HG03108 (cell line): ENCODE data around the gene CPA5.

ENCODE experiments used
- ATAC-seq: cut with Tn5 transposase; IDR thresholded peaks from one replicate; pipeline ENCODE4 v1.9.1; 2021; ENCODE audit warnings: moderate library complexity; ENCODE audit not compliant: unreplicated experiment

The CPA5 gene

GRCh38 chr7:130394421-130395195 lies 50.0 kb downstream of the CPA5 start:
- ATAC-seq = no peak

GRCh38 chr7:130395421-130395820 lies 50.8 kb downstream of the CPA5 start:
- no peak for ATAC-seq

DNA sequence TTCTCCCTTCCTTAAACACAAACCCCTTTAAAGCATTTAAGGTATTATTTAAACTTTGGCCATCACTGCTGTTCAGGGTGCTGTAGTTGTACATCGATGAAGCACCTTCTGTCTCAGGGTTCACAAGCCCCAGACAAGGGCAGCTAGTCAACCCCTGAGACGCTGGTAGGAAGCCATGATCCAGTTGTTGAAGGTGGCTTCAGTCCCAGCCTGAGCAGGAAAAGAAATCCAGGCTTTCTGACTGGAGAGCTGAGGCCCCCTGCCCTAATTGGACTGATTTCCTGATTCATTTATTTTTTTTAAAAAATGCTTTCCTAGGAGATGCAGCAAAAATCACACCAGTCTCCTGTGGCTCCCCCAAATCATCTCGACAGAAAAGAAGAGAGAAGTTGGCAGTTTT lies 51.5 kb downstream of the CPA5 start:
- ATAC-seq = no peak

DNA sequence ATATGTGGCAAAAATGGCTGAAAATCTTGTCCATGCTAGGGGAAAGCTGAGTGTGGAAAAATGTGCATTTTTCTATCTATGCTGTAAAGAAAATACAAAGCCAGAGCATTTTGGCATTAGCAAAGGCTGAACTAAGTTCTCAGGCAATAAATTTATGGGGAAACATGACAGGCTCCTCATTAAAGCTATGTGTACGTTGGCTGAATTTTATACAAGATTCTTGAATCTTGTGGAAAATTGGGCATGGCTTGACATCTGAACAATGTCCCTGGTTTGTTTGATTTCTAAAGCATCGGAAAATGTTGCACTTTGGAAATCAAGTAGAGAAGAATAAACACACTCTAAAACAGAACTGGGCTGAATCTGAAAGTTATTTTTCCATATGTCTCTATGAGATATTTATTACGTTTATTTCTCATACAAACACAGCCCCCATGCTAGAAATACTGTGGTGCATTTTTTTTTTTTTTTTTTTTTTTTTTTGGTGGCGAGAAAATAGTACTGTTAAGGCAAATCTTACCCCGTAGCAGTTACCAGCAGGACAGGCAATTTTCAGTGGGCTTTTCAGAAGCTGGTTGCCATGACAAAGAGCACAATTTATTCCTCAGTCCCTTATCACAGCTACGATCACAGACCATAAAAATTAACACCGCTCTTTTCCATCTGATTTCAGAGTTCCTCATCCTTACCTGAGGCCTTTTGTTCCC lies 52.6 kb downstream of the CPA5 start:
- ATAC-seq = no peak

DNA sequence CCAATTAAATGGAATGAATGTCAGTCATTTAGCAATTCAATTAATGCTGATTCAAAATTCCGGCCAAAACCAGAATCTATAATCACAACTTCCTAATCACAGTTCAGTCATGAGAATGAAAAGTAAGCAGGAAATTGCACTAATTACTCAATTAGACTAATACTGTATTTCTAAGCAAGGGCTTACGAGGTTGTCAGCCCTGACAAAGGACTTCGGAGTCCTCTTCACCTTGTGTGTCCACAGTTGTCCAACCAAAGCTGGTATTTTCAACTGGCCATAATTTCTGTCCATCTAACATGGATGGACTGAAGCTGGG lies 53.1 kb downstream of the CPA5 start:
- ATAC-seq = no peak

GRCh38 chr7:130398526-130399090 lies 54.0 kb downstream of the CPA5 start:
- no peak for ATAC-seq

GRCh38 chr7:130400120-130400572 lies 55.5 kb downstream of the CPA5 start:
- ATAC-seq = no peak

- no peak for ATAC-seq
Observed at GRCh38 chr7:130401101-130401500, 56.5 kb downstream of the CPA5 start.

GRCh38 chr7:130401578-130401977 lies 57.0 kb downstream of the CPA5 start:
- no peak for ATAC-seq

DNA sequence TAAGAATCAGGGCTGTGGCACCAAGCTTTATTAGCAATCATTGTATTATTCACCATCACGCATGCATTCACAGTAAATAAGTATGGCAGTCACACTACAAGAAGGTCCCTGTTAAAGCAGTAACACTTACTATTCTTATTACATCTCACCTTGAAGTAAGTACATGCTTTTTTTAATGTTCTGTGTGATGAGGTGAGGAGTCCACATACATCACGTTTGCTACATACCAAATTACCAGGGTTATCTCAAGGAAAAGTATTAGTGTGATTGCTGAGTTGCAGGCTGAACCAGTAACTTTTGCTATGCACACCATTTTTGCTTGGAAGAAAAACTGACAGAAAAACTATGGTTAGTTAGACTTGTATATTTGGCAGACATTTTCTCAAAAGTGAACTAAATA lies 60.4 kb downstream of the CPA5 start:
- no peak for ATAC-seq

DNA sequence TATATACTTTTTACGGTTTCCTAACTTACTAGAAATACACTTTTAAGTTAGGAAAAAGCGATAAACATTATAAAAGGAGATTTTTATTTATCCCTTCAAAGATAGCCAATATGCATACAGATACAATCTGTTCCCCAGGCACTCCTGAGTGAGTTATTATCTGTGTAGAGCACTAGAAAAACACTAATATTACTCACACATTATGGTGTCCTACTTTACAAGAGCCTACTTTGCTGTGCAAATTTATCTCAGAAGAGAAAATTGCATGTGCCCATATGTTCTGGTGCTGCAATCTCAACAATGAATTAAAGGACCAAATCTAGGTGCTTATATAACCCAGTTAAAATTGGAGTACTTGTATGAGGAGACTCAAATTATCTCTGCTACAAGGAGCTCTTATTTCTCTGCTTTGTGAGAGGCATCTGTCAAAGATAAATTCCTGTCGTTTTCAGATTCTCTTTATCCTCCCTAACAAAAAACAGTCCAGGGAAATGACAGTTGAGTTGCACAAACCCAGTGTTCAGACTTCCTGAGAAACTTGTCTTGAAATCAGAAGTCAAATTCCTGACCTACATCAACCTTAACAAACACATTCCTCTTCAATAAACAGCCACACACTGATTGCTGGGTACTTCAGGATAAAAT lies 64.6 kb downstream of the CPA5 start:
- no peak for ATAC-seq

DNA sequence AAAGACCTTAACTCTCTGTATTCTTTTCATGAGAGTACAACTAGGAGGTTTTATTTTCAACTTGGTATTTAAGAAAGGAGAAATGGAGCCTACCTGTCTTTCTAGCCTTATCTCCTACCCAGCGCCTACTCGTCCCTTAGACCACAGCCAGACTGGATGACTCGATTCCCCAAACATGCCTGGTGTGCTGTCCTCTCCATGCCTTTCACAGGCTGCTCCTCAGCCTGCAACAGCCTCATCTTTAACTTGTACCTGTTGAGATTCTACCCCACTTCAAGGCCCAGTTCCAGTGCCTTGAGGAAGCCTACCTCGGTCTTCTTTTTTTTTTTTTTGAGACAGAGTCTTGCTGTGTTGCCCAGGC lies 65.1 kb downstream of the CPA5 start:
- ATAC-seq = no peak

DNA sequence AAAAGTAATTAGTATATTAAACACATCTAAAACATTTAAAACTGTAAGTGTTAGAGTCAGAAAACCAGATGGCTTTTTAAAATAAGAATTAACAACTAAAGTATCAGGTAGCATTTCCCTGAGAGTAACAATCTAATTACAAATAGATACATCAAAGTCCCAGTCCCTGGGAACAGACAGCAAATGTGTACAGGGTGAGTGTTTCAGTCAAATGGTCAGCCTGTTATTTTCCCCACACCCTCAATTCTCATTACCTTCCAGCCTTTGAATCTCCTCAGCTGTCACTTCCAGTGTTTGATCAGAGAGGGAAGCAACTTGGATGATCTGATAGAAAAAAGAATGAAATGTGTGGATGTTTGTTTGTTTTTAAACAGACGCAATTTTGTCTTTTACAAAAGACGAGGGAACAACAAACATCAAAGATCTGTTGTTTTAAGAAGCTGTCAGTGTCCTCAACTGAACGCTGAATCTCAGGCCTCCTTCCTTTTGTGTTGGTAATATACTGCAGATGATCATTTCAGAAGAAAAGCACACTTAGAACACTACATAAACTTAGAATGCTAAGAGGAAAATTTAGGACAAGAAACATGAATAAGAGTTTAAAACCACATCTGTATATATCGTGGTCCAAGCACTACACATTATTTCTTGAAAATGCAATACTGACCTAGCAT lies 66.4 kb downstream of the CPA5 start:
- ATAC-seq = no peak

DNA sequence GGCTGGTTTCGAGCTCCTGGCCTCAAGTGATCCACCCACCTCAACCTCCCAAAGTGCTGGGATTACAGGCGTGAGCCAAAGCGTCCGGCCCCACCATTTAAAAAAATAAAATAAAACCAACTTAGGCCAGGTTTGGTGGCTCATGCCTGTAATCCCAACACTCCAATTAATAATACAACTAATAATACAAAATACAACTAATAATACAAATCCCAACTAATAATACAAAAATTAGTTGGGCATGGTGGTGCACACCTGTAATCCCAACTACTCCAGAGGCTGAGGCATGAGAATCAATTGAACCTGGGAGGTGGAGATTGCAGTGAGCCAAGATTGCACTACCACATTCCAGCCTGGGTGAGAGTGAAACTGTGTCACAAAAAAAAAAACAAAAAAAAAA lies 68.6 kb downstream of the CPA5 start:
- ATAC-seq = no peak

GRCh38 chr7:130415006-130415405 lies 70.4 kb downstream of the CPA5 start:
- ATAC-seq = no peak

- no peak for ATAC-seq
Observed at GRCh38 chr7:130417213-130417612, 72.6 kb downstream of the CPA5 start.

- no peak for ATAC-seq
Observed at GRCh38 chr7:130418306-130418705, 73.7 kb downstream of the CPA5 start.
